ENCODE data around the gene WASHC2A. TPM values are rescaled to one million over a fixed set of nuclear protein-coding genes. Genes with fewer than 3 reads are reported as not detected.
"Not testable (repeated sequence)": the region's sequence is repeated elsewhere in the genome, so short reads cannot be mapped to it uniquely, and the experiment has no call there.

The WASHC2A gene
- 33.1 and 33.6 TPM in 2 replicates for total RNA-seq (2021)
- percentile 67 among the genes with signal in this experiment for Bru-seq, nascent RNA
- percentile 67 among the genes with signal in this experiment for BruChase-seq, experiment 1, labeled RNA remaining after a 2-hour chase
- BruChase-seq, experiment 2, labeled RNA remaining after a 6-hour chase: percentile 73 among the genes with signal in this experiment
- long read RNA-seq, full-length matches to known transcripts: 22 of 78 reads
- long read RNA-seq, partial matches to known transcripts: 31 of 78 reads
- long read RNA-seq, other reads (novel, unspliced or antisense): 25 of 78 reads

- peak; percentile 91 for DNase-seq (ENCODE audit: low spot score)
- Histone ChIP-seq H3K27ac (ENCODE audit: low read depth, low read length, poor library complexity, severe bottlenecking) (peak within 1 kb of the TSS; percentile 37), H3K4me3 (ENCODE audit: low read depth, low read length, poor library complexity, severe bottlenecking) (peak within 1 kb of the TSS; percentile 60)
- H3K36me3 ChIP-seq (ENCODE audit: insufficient read depth, low read length, poor library complexity, severe bottlenecking); H3K4me1 ChIP-seq (ENCODE audit: insufficient read depth, low read length, poor library complexity, severe bottlenecking); H3K27me3 ChIP-seq (replicated peaks; ENCODE audit: insufficient read depth, low read depth, low read length, poor library complexity); H3K9me3 ChIP-seq (ENCODE audit: low read depth, low read length, poor library complexity, severe bottlenecking); CTCF ChIA-PET; POLR2A ChIA-PET (ENCODE audit: low non-redundant PET); BruUV-seq (replicated peaks): not testable (repeated sequence)
- intact Hi-C loops (cut with micrococcal nuclease; ENCODE audit: unreplicated experiment): loop anchor here (10.0 kb wide), 1 partner anchor 473 kb away; no protein-coding TSS in a partner anchor
These were observed at the start of gene WASHC2A for GRCh38 chr10:50067546-50068351. TSS of gene WASHC2A (plus strand) at chr10:50067954. CDS start at chr10:50068006, 52 bp downstream.

- H3K36me3 ChIP-seq (ENCODE audit: insufficient read depth, low read length, poor library complexity, severe bottlenecking); CTCF ChIA-PET; DNase-seq (ENCODE audit: low spot score); H3K9me3 ChIP-seq (ENCODE audit: low read depth, low read length, poor library complexity, severe bottlenecking); H3K27ac ChIP-seq (ENCODE audit: low read depth, low read length, poor library complexity, severe bottlenecking); BruUV-seq (replicated peaks); H3K27me3 ChIP-seq (replicated peaks; ENCODE audit: insufficient read depth, low read depth, low read length, poor library complexity); H3K4me1 ChIP-seq (ENCODE audit: insufficient read depth, low read length, poor library complexity, severe bottlenecking); H3K4me3 ChIP-seq (ENCODE audit: low read depth, low read length, poor library complexity, severe bottlenecking); intact Hi-C loops (cut with micrococcal nuclease; ENCODE audit: unreplicated experiment); POLR2A ChIA-PET (ENCODE audit: low non-redundant PET): not testable (repeated sequence)
These were observed 48.5 kb upstream of the WASHC2A start for GRCh38 chr10:50019279-50019678.

DNA sequence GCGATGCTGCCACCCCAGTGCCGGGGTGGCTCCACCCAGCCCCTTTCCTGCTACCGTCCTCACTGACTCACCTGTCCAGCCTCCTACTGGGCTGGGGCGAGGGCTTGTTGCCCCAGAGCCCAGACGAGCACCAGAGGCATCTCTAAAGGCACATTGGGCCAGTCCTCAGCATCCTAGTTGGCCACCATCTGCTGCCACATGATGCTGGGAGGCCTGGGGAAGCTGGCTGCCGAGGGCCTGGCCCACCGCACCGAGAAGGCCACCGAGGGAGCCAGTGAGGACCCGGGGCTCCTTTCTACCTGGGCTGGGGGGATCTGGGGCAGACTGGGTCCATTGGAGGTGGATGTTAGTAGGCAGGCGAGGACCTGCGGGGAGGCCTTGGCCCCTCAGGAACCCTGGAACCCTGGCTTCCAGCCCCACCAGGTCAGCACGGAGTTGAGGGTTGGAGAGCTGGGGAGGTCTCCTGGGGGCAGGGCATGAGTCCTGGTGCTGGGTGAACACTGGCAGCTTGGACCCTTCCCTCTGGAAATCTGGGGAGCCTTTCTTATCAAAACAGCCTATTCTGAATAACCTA is 47.2 kb upstream of the WASHC2A start:
- H3K27ac ChIP-seq (ENCODE audit: low read depth, low read length, poor library complexity, severe bottlenecking); BruUV-seq (replicated peaks); H3K27me3 ChIP-seq (replicated peaks; ENCODE audit: insufficient read depth, low read depth, low read length, poor library complexity); intact Hi-C loops (cut with micrococcal nuclease; ENCODE audit: unreplicated experiment); H3K36me3 ChIP-seq (ENCODE audit: insufficient read depth, low read length, poor library complexity, severe bottlenecking); DNase-seq (ENCODE audit: low spot score); H3K4me3 ChIP-seq (ENCODE audit: low read depth, low read length, poor library complexity, severe bottlenecking); POLR2A ChIA-PET (ENCODE audit: low non-redundant PET); H3K4me1 ChIP-seq (ENCODE audit: insufficient read depth, low read length, poor library complexity, severe bottlenecking); H3K9me3 ChIP-seq (ENCODE audit: low read depth, low read length, poor library complexity, severe bottlenecking); CTCF ChIA-PET: not testable (repeated sequence)

GRCh38 chr10:50021646-50022045 is 46.1 kb upstream of the WASHC2A start:
- Histone ChIP-seq H3K9me3 (ENCODE audit: low read depth, low read length, poor library complexity, severe bottlenecking) (no peaks in the 10 kb centered on the region), H3K4me1 (ENCODE audit: insufficient read depth, low read length, poor library complexity, severe bottlenecking) (no peaks in the 10 kb centered on the region), H3K27ac (ENCODE audit: low read depth, low read length, poor library complexity, severe bottlenecking) (no peak overlapping the region), H3K27me3 (replicated peaks; ENCODE audit: insufficient read depth, low read depth, low read length, poor library complexity) (peaks cover 4% of the 10 kb centered on the region), H3K4me3 (ENCODE audit: low read depth, low read length, poor library complexity, severe bottlenecking) (no peak overlapping the region), H3K36me3 (ENCODE audit: insufficient read depth, low read length, poor library complexity, severe bottlenecking) (no peaks in the 10 kb centered on the region)
- ChIA-PET POLR2A (ENCODE audit: low non-redundant PET) (no interaction called here), CTCF (no interaction called here)
- intact Hi-C loops (cut with micrococcal nuclease; ENCODE audit: unreplicated experiment): no loop called here
- BruUV-seq (replicated peaks): no TSS peak
- TF ChIP-seq, protein P1, sequence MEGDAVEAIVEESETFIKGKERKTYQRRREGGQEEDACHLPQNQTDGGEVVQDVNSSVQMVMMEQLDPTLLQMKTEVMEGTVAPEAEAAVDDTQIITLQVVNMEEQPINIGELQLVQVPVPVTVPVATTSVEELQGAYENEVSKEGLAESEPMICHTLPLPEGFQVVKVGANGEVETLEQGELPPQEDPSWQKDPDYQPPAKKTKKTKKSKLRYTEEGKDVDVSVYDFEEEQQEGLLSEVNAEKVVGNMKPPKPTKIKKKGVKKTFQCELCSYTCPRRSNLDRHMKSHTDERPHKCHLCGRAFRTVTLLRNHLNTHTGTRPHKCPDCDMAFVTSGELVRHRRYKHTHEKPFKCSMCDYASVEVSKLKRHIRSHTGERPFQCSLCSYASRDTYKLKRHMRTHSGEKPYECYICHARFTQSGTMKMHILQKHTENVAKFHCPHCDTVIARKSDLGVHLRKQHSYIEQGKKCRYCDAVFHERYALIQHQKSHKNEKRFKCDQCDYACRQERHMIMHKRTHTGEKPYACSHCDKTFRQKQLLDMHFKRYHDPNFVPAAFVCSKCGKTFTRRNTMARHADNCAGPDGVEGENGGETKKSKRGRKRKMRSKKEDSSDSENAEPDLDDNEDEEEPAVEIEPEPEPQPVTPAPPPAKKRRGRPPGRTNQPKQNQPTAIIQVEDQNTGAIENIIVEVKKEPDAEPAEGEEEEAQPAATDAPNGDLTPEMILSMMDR (conservative IDR thresholded peaks at IDR 0.05; ENCODE audit: low read depth, low read length): no peak
- no peak for TF ChIP-seq EZH2 (IDR thresholded peaks at IDR 0.05; ENCODE audit: borderline replicate concordance, low read depth, low read length, poor library complexity, severe bottlenecking)
- no peak for DNase-seq (ENCODE audit: low spot score)

DNA sequence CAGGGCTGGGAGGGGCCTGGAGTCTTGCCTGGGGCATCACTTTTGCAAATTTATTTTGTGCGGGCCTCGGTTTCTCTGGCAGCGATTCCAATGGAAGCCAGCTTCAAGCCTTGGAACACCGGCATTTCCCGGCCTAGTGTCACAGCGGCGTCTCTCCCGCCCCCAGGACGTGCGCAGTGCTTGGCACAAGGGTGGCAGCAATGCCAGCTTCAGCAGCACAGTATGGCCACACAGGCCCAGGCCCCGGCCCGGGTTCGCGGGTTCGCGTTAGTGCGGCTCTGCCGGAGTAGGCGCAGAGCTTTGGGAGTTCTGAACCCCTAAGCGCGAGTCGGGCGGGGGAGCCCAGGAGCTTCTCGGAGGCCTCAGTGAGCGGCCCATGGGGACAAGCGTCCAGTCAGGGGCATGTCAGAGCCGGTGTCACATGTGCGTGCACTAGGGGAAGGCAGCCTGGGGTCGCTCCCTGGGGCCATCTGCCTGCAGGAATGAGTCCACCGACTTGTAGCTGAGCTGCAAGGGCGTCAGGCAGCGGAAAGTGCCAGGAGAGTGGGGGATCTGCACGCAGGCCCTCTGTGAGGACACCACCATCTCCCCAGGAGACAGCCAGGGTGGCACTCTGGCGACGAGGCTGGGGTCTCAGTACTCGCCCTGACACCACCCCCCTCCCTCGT is 42.9 kb upstream of the WASHC2A start:
- H3K9me3 ChIP-seq (ENCODE audit: low read depth, low read length, poor library complexity, severe bottlenecking); CTCF ChIA-PET; H3K27ac ChIP-seq (ENCODE audit: low read depth, low read length, poor library complexity, severe bottlenecking); intact Hi-C loops (cut with micrococcal nuclease; ENCODE audit: unreplicated experiment); H3K4me1 ChIP-seq (ENCODE audit: insufficient read depth, low read length, poor library complexity, severe bottlenecking); BruUV-seq (replicated peaks); H3K27me3 ChIP-seq (replicated peaks; ENCODE audit: insufficient read depth, low read depth, low read length, poor library complexity); POLR2A ChIA-PET (ENCODE audit: low non-redundant PET); H3K4me3 ChIP-seq (ENCODE audit: low read depth, low read length, poor library complexity, severe bottlenecking); H3K36me3 ChIP-seq (ENCODE audit: insufficient read depth, low read length, poor library complexity, severe bottlenecking); DNase-seq (ENCODE audit: low spot score): not testable (repeated sequence)
